GM12865 (cell line): ENCODE results near the gene KLK10.
"Not testable (repeated sequence)": the region's sequence is repeated elsewhere in the genome, so short reads cannot be mapped to it uniquely, and the experiment has no call there.

ENCODE experiments used
- DNase-seq: peaks from one replicate; pipeline ENCODE4 v3.0.0; 2010; ENCODE audit warnings: low read depth
- H3K4me3 ChIP-seq: 2 replicates; pipeline ENCODE4 v1.5.1; 2011; ENCODE audit warnings: mild to moderate bottlenecking, low read depth, low read length, control low read depth
- TF ChIP-seq, protein P1 (sequence below): IDR thresholded peaks from 2 replicates; pipeline ENCODE4 v1.5.1; 2011; ENCODE audit warnings: low read length, control low read depth, low read depth, inconsistent platforms; ENCODE audit not compliant: insufficient read depth; ENCODE audit errors: missing control alignments

The KLK10 gene

DNA sequence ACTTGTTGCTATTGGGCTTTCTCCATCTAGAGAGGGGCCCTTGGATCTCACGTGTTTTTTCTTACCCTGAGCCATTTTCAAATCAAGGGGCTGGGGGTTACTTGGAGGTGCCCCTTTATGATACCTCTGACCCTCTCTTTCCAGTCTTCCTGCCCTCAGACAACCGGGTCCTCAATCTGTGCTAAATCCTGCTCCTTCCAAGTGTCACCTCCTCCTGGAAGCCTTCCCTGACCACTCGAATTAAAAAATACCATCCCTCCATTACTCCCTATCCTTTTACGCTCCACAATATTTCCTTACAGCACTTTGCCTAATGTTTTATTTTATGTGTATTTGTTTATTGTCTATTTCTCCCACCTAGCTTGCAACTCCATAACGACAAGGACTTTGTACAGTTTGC is 21.4 kb downstream of the KLK10 start:
- TF ChIP-seq, protein P1, sequence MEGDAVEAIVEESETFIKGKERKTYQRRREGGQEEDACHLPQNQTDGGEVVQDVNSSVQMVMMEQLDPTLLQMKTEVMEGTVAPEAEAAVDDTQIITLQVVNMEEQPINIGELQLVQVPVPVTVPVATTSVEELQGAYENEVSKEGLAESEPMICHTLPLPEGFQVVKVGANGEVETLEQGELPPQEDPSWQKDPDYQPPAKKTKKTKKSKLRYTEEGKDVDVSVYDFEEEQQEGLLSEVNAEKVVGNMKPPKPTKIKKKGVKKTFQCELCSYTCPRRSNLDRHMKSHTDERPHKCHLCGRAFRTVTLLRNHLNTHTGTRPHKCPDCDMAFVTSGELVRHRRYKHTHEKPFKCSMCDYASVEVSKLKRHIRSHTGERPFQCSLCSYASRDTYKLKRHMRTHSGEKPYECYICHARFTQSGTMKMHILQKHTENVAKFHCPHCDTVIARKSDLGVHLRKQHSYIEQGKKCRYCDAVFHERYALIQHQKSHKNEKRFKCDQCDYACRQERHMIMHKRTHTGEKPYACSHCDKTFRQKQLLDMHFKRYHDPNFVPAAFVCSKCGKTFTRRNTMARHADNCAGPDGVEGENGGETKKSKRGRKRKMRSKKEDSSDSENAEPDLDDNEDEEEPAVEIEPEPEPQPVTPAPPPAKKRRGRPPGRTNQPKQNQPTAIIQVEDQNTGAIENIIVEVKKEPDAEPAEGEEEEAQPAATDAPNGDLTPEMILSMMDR, result no peak

DNA sequence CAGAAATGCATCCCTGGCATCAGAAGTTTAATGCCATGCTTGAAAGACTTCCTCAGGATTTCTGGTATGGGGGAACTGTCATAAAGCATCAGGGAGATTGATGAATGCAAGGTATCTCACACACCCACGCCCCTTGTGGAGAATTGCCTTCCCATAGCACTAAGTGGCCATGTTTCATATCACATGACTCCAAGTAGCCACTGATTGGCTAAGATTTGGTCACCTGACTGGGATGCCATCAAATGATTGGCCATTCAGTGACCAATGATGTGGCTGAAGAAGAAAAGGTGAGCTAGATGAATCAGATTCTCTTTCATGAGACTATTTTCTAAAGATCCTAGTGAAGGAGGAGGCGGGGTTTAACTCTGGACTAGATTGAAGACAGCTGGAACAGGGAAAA is 25.4 kb downstream of the KLK10 start:
- peak; percentile 16 for DNase-seq
- no peak overlapping the region for H3K4me3 ChIP-seq
- TF ChIP-seq, protein P1, result no peak

More for the DNA sequence above, 21.4 kb downstream of the KLK10 start:
- H3K4me3 ChIP-seq, result no peak overlapping the region
- no peak for DNase-seq

DNA sequence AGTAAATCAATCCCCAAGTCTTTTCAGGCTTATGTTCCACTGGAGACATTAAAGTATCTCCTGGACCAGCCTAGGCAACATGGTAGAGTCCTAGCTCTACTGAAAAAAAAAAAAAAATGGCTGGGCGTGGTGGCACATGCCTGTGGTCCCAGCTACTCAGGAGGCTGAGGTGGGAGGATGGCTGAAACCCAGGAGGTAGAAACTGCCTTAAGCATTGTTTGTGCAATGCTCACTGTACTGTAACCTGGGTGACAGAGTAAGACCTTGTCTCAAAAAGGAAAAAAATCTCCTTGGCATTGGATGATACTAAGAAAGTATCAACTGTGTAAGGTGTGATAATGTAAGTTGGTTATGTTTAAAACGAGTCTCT is 26.9 kb downstream of the KLK10 start:
- TF ChIP-seq, protein P1, result no peak
- no peak overlapping the region for H3K4me3 ChIP-seq

DNA sequence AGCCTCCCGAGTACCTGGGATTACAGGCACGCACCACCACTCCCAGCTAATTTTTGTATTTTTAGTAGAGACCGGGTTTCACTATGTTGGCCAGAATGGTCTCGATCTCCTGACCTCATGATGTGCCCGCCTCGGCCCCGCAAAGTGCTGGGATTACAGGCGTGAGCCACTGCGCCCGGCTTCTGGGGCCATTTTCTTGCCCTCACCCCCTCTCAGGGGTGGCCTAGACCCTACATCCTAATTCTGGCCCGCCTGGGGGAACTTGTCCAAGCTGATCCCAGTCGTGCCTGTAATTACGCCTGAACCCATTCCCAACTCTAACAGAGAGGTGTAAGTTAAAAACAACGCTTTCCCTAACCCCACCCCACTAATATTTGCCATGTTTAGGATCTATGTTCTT is 35.1 kb downstream of the KLK10 start:
- not testable (repeated sequence) for H3K4me3 ChIP-seq, DNase-seq

More for the DNA sequence above, 26.9 kb downstream of the KLK10 start:
- DNase-seq, result no peak

DNA sequence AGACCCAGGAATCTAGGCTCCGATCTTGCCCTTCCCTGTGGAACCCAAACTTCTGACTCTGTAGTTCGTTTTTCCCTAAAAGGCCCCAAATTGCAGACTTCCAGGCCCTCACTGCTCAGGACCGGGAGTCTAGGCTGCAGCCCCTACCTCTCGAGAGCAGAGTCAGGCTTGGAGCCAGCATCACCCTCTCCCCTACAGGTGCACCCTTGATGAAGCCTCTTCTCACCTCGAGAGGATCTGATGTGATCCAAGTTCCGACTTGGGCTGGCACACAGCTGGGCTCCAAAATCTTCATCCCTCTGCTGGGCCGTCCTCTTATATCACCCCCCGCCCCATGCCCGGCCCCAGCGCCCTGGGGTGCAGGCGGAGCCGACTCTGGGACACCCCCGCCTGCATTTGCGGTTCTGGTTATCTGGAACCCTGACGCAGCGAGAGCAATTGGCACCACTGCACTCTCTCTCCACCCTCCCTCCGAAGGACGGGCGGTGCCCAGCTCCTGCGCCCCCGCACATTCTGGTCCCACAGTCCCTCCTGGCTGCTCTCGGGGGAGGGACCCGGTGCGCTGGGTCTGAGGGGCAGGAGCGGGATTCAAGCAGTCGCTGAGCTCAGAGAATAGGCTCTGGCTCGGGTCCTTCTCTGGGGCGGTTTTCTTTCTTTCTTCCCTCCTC is 35.8 kb downstream of the KLK10 start, which contains the start of gene KLK7:
Gene KLK7, minus strand, starts transcription at position 293 of the 668 bp plus-strand sequence. CDS start 1,518 bp downstream, outside the sequence.
- no peak for DNase-seq
- no peak within 1 kb of the TSS for H3K4me3 ChIP-seq
- TF ChIP-seq, protein P1, result no peak

DNA sequence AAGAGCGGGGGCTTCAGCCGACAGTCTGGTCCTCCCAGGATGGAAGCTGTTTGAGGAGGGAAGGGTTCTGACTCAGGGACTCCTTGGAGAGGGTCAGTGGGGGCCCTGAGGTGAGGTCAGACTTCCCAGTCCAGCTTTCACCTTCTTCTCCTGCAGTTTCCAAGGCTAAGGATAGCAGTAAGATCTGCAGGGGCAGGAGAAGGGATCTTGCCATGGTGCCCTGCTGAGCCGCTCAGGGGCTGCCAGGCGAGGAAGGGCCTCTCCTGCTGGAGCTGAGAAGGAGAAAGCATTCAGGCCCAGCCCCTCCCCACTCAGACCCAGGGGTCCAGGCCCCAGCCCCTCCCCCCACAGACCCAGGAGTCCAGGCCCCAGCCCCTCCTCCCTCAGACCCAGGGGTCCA is 37.3 kb downstream of the KLK10 start:
- TF ChIP-seq, protein P1, result no peak
- no peak overlapping the region for H3K4me3 ChIP-seq
- DNase-seq, result no peak

DNA sequence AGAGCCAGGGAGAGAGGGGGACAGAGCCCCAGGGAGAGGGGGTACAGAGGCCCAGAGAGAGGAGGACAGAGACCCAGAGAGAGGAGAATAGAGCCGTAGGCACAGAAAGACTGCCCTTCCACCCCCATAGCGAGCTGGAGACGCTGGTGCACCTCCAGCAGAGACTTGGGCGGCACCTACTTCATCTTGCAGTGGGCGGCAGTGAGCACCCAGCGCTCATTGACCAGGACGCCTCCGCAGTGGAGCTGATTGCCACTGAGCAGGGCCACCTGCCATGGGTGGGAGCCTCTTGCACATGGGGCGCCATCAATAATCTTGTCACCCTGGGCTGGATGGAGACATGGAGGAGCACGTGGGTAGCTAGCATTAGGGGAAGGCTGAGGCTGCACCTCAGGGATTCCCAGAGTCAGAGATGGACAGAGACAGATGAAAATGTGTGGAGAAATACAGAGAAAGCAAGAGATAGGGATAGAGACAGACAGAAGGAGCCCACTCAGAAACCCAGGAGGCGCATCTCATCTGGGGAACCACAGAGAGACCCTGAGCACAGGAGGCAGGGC is 37.8 kb downstream of the KLK10 start:
- no peak for DNase-seq
- TF ChIP-seq, protein P1, result no peak
- no peak overlapping the region for H3K4me3 ChIP-seq
